ENCODE results near the gene NOLC1. TPM values are rescaled to one million over a fixed set of nuclear protein-coding genes. Genes with fewer than 3 reads are reported as not detected.

The NOLC1 gene
- total RNA-seq, 1 experiment from 2014 or later: 69.9 TPM

GRCh38 chr10:102159051-102159597 lies 6.9 kb downstream of the NOLC1 start:
- no peak for DNase-seq
- H3K9me3 ChIP-seq (ENCODE audit: low read length): no peaks in the 10 kb centered on the region
- ATAC-seq: no peak
- H2AFZ ChIP-seq (ENCODE audit: low read length): no peak overlapping the region
- no TSS peak for BruUV-seq (replicated peaks)
- H4K20me1 ChIP-seq (ENCODE audit: low read length): peaks cover 40% of the 10 kb centered on the region
- TF ChIP-seq CTCF (conservative IDR thresholded peaks at IDR 0.05; ENCODE audit: low read depth, low read length) (no peak), EZH2phosphoT487 (IDR thresholded peaks at IDR 0.05; ENCODE audit: borderline replicate concordance, low read length) (no peak), EZH2 (IDR thresholded peaks at IDR 0.05; ENCODE audit: low read length, unreplicated experiment) (no peak)
- H3K9me2 ChIP-seq (replicated peaks; ENCODE audit: low read length): no peaks in the 10 kb centered on the region
- peaks cover 39% of the 10 kb centered on the region for H3K79me2 ChIP-seq (ENCODE audit: low read length)
- H3K27me3 ChIP-seq (ENCODE audit: low read length): no peaks in the 10 kb centered on the region
- no peak overlapping the region for H3K9ac ChIP-seq (ENCODE audit: low read length)
- H3K4me1 ChIP-seq (ENCODE audit: insufficient read depth, low read length): peaks cover 3% of the 10 kb centered on the region; the same call in 1 of the 2 replicates
- peaks cover 4% of the 10 kb centered on the region for H3F3A ChIP-seq (ENCODE audit: low read length, unreplicated experiment)
- H3K4me2 ChIP-seq (ENCODE audit: low read length): no peak overlapping the region
- no peak overlapping the region for H3K27ac ChIP-seq (ENCODE audit: low read length)
- intact Hi-C loops (cut with micrococcal nuclease): no loop called here
- ChIA-PET CTCF (no interaction called here), POLR2A (ENCODE audit: unreplicated experiment) (no interaction called here)
- no peak overlapping the region for H3K4me3 ChIP-seq (ENCODE audit: low read length)
- H3K36me3 ChIP-seq (ENCODE audit: low read depth, low read length): peaks cover 91% of the 10 kb centered on the region

- peaks cover 34% of the 10 kb centered on the region for H4K20me1 ChIP-seq (ENCODE audit: low read length)
- intact Hi-C loops (cut with micrococcal nuclease): no loop called here
- TF ChIP-seq EZH2phosphoT487 (IDR thresholded peaks at IDR 0.05; ENCODE audit: borderline replicate concordance, low read length) (no peak), CTCF (conservative IDR thresholded peaks at IDR 0.05; ENCODE audit: low read depth, low read length) (no peak)
- H3K27me3 ChIP-seq (ENCODE audit: low read length): no peaks in the 10 kb centered on the region
- H3K4me3 ChIP-seq (ENCODE audit: low read length): no peak overlapping the region
- ATAC-seq (no peak), DNase-seq (no peak)
- peaks cover 3% of the 10 kb centered on the region; the same call in 1 of the 2 replicates for H3K4me1 ChIP-seq (ENCODE audit: insufficient read depth, low read length)
- H3K36me3 ChIP-seq (ENCODE audit: low read depth, low read length): peaks cover 84% of the 10 kb centered on the region
- BruUV-seq (replicated peaks): no TSS peak
- no peak overlapping the region for H3K9ac ChIP-seq (ENCODE audit: low read length)
- H3K9me2 ChIP-seq (replicated peaks; ENCODE audit: low read length): no peaks in the 10 kb centered on the region
- POLR2A ChIA-PET (ENCODE audit: unreplicated experiment): interaction anchor here (0.5 kb wide), 1 partner anchor 17 kb away, joined by 3 read pairs; no protein-coding TSS in a partner anchor
- CTCF ChIA-PET: interaction anchor here (0.7 kb wide), 1 partner anchor 192 kb away, joined by 3 read pairs; no protein-coding TSS in a partner anchor
- H3F3A ChIP-seq (ENCODE audit: low read length, unreplicated experiment): peaks cover 4% of the 10 kb centered on the region
- no peak overlapping the region for H3K4me2 ChIP-seq (ENCODE audit: low read length)
- H3K79me2 ChIP-seq (ENCODE audit: low read length): peaks cover 32% of the 10 kb centered on the region
- H3K9me3 ChIP-seq (ENCODE audit: low read length): no peaks in the 10 kb centered on the region
- H2AFZ ChIP-seq (ENCODE audit: low read length): no peak overlapping the region
- H3K27ac ChIP-seq (ENCODE audit: low read length): no peak overlapping the region
Observed at GRCh38 chr10:102159831-102160230, 7.6 kb downstream of the NOLC1 start.

GRCh38 chr10:102163342-102163989 lies 11.3 kb downstream of the NOLC1 start:
- Histone ChIP-seq H3K27me3 (ENCODE audit: low read length) (no peaks in the 10 kb centered on the region), H3F3A (ENCODE audit: low read length, unreplicated experiment) (peaks cover 4% of the 10 kb centered on the region), H4K20me1 (ENCODE audit: low read length) (0 out of 2 replicates have a peak, but pooled peaks cover 7% of the 10 kb centered on the region), H3K27ac (ENCODE audit: low read length) (no peak overlapping the region), H3K4me3 (ENCODE audit: low read length) (no peak overlapping the region), H3K9me3 (ENCODE audit: low read length) (no peaks in the 10 kb centered on the region), H3K9ac (ENCODE audit: low read length) (no peak overlapping the region), H3K36me3 (ENCODE audit: low read depth, low read length) (peaks cover 54% of the 10 kb centered on the region), H3K9me2 (replicated peaks; ENCODE audit: low read length) (no peaks in the 10 kb centered on the region), H3K79me2 (ENCODE audit: low read length) (no peaks in the 10 kb centered on the region), H2AFZ (ENCODE audit: low read length) (no peak overlapping the region), H3K4me1 (ENCODE audit: insufficient read depth, low read length) (no peaks in the 10 kb centered on the region), H3K4me2 (ENCODE audit: low read length) (no peak overlapping the region)
- POLR2A ChIA-PET (ENCODE audit: unreplicated experiment): no interaction called here
- CTCF ChIA-PET: no interaction called here
- TF ChIP-seq CTCF (conservative IDR thresholded peaks at IDR 0.05; ENCODE audit: low read depth, low read length): no peak
- TF ChIP-seq EZH2phosphoT487 (IDR thresholded peaks at IDR 0.05; ENCODE audit: borderline replicate concordance, low read length): no peak
- TF ChIP-seq EZH2 (IDR thresholded peaks at IDR 0.05; ENCODE audit: low read length, unreplicated experiment): no peak
- no TSS peak for BruUV-seq (replicated peaks)
- ATAC-seq: no peak
- intact Hi-C loops (cut with micrococcal nuclease): no loop called here
- DNase-seq: no peak

Data from PC-3 (cell line).